Peyer's patch (tissue), 4 donors: ENCODE results near the gene SLC6A3.

Experiments
- CTCF ChIP-seq, 6 experiments: fragments of 450-650 bp in 4 of 6; fragments of 200-600 bp in 2 of 6; sonication (generic) in 1 of 6; IDR thresholded peaks; one replicate each; pipeline ENCODE4 v1.5.1; 2017 to 2019; ENCODE audit warnings: antibody characterized with exemption in 6 of 6, mild to moderate bottlenecking in 3 of 6, moderate library complexity in 1 of 6
- POLR2A ChIP-seq, 2 donors: fragments of 450-650 bp; IDR thresholded peaks; one replicate each; pipeline ENCODE4 v1.5.1; 2017; ENCODE audit warnings: antibody characterized with exemption in 2 of 2, mild to moderate bottlenecking in 2 of 2, moderate library complexity in 2 of 2

DNA sequence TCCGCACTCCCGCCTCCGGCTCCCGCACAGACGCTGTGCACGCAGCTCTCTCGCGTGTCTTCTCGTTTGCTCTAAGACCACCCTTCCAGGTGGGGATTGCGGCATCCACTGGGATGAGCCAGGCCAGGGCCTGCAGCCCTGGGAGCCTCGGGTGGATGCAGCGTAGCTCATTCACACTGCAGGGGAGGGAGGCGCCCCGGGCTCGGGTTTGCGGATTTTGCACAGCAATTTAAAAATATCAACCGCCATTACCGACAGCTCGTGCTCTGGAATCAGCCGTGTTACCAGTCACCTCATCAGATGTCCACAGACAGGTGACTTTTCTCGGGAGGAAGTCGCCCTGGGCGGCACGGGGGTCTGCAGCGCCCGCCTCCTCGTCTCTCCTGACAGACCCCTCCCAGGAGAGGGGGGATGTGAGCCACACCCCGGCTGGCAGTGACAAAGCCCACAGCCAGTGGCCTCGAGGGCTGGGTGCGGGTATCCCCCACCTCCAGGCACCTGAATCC lies 20.8 kb upstream of the SLC6A3 start:
- TF ChIP-seq CTCF (IDR thresholded peaks at IDR 0.05), result no peak
- no peak for TF ChIP-seq POLR2A (IDR thresholded peaks at IDR 0.05)
